ENCODE measurements around the gene ATF4. TPM values are rescaled to one million over a fixed set of nuclear protein-coding genes. Genes with fewer than 3 reads are reported as not detected.

Gene ATF4
- total and polyA plus RNA-seq, 2 of the 13 experiments (the other 11 are each of a cell fraction or from before 2014, with no cell fraction given), result 486 to 1,297 TPM

DNA sequence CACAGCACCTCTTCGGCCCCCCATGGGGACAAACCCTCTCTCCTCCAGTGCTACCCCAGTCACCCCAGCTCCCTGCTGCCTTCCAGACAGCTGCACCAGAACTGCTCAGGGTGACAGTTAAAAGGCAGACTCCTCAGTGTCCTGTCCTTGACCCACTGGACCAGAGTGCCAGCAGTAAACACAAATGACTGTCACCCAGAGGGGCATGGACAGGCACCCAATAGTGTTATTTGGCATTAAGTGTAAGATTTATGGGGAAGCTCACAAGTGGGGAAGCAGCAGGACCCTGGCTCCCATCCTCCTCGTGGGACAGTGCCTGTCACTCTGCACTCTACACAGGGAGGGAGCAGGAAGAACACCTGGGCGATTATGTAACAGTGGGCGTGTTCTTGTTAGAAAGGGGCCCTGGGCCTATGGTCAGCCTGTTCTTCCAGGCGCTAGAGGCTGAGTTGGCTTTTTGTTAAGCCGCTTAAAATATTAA, 7.2 kb downstream of the ATF4 start (continued):
- TF ChIP-seq MXI1 (IDR thresholded peaks at IDR 0.05; ENCODE audit: borderline replicate concordance, low read depth, low read length) (0 out of 3 replicates have a peak, but pooled peaks have one; percentile 11), ZNF317 (CRISPR knock-in tag; IDR thresholded peaks at IDR 0.05) (peak; percentile 39; the same call in 1 of the 2 replicates), NR2F6 (IDR thresholded peaks at IDR 0.05) (peak; percentile 38), NR2F6 (CRISPR knock-in tag; IDR thresholded peaks at IDR 0.05) (no peak; the same call in 1 of the 2 replicates), POLR2A (IDR thresholded peaks at IDR 0.05; ENCODE audit: insufficient read depth in 1 of 2, low read depth in 2 of 2, low read length in 2 of 2) (peak; percentile 30 to 45; a peak in 2 of 4 replicates), ZFX (CRISPR knock-in tag; IDR thresholded peaks at IDR 0.05; ENCODE audit: low read depth) (peak; percentile 55; the same call in 1 of the 2 replicates), ZNF275 (CRISPR knock-in tag; IDR thresholded peaks at IDR 0.05; ENCODE audit: borderline replicate concordance) (no peak), FOXK1 (CRISPR knock-in tag; IDR thresholded peaks at IDR 0.05; ENCODE audit: borderline replicate concordance, low read depth) (peak; percentile 16; the same call in 1 of the 2 replicates), ZFP62 (CRISPR knock-in tag; IDR thresholded peaks at IDR 0.05) (no peak), SNAPC5 (CRISPR knock-in tag; IDR thresholded peaks at IDR 0.05; ENCODE audit: borderline replicate concordance) (no peak), THAP11 (CRISPR knock-in tag; IDR thresholded peaks at IDR 0.05) (peak; percentile 26; the same call in 1 of the 2 replicates), SOX6 (IDR thresholded peaks at IDR 0.05) (no peak), SOX6 (CRISPR knock-in tag; IDR thresholded peaks at IDR 0.05) (peak; percentile 43; the same call in 1 of the 2 replicates), ZNF329 (CRISPR knock-in tag; IDR thresholded peaks at IDR 0.05; ENCODE audit: low read depth) (no peak), MIXL1 (CRISPR knock-in tag; IDR thresholded peaks at IDR 0.05) (no peak), POLR2G (IDR thresholded peaks at IDR 0.05; ENCODE audit: low read depth, low read length) (peak; percentile 21), ZBTB33 (CRISPR knock-in tag; IDR thresholded peaks at IDR 0.05) (0 out of 2 replicates have a peak, but pooled peaks have one; percentile 47), ZNF800 (CRISPR knock-in tag; IDR thresholded peaks at IDR 0.05) (no peak), CEBPG (CRISPR knock-in tag; IDR thresholded peaks at IDR 0.05) (peak; percentile 69)
- TF ChIP-seq, protein P1, sequence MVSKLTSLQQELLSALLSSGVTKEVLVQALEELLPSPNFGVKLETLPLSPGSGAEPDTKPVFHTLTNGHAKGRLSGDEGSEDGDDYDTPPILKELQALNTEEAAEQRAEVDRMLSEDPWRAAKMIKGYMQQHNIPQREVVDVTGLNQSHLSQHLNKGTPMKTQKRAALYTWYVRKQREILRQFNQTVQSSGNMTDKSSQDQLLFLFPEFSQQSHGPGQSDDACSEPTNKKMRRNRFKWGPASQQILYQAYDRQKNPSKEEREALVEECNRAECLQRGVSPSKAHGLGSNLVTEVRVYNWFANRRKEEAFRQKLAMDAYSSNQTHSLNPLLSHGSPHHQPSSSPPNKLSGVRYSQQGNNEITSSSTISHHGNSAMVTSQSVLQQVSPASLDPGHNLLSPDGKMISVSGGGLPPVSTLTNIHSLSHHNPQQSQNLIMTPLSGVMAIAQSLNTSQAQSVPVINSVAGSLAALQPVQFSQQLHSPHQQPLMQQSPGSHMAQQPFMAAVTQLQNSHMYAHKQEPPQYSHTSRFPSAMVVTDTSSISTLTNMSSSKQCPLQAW (CRISPR knock-in tag; IDR thresholded peaks at IDR 0.05), result peak; percentile 32; the same call in 1 of the 2 replicates
- TF ChIP-seq, protein P2, sequence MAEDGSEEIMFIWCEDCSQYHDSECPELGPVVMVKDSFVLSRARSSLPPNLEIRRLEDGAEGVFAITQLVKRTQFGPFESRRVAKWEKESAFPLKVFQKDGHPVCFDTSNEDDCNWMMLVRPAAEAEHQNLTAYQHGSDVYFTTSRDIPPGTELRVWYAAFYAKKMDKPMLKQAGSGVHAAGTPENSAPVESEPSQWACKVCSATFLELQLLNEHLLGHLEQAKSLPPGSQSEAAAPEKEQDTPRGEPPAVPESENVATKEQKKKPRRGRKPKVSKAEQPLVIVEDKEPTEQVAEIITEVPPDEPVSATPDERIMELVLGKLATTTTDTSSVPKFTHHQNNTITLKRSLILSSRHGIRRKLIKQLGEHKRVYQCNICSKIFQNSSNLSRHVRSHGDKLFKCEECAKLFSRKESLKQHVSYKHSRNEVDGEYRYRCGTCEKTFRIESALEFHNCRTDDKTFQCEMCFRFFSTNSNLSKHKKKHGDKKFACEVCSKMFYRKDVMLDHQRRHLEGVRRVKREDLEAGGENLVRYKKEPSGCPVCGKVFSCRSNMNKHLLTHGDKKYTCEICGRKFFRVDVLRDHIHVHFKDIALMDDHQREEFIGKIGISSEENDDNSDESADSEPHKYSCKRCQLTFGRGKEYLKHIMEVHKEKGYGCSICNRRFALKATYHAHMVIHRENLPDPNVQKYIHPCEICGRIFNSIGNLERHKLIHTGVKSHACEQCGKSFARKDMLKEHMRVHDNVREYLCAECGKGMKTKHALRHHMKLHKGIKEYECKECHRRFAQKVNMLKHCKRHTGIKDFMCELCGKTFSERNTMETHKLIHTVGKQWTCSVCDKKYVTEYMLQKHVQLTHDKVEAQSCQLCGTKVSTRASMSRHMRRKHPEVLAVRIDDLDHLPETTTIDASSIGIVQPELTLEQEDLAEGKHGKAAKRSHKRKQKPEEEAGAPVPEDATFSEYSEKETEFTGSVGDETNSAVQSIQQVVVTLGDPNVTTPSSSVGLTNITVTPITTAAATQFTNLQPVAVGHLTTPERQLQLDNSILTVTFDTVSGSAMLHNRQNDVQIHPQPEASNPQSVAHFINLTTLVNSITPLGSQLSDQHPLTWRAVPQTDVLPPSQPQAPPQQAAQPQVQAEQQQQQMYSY (CRISPR knock-in tag; IDR thresholded peaks at IDR 0.05), result peak; percentile 87

Measured in HepG2 (cell line).